Lung (tissue), 12 donors: ENCODE results near the gene TCEA3. TPM values are rescaled to one million over a fixed set of nuclear protein-coding genes. Genes with fewer than 3 reads are reported as not detected.

Source experiments
- ATAC-seq: fragments of 200-7000 bp; cut with Tn5 transposase; one replicate; pipeline ENCODE4 v1.9.1; 2020; ENCODE audit warnings: moderate number of reproducible peaks; ENCODE audit not compliant: insufficient read depth, low FRiP score
- DNase-seq, 3 donors: peaks; one replicate each; pipeline ENCODE4 v3.0.0-alpha.2; 2013 to 2017
- H3K27ac ChIP-seq, 2 donors: one replicate each; pipeline ENCODE4 v1.5.1; 2013; ENCODE audit warnings: mild to moderate bottlenecking in 2 of 2, moderate library complexity in 2 of 2, control low read depth in 1 of 2, inconsistent platforms in 1 of 2, low read depth in 1 of 2, low read length in 1 of 2
- H3K27me3 ChIP-seq, 3 donors: one replicate each; pipeline ENCODE4 v1.5.1; 2013; ENCODE audit warnings: low read length in 2 of 3; ENCODE audit not compliant: control insufficient read depth in 3 of 3, insufficient read depth in 3 of 3
- H3K36me3 ChIP-seq, 4 donors: one replicate each; pipeline ENCODE4 v1.5.1; 2013; ENCODE audit warnings: low read length in 4 of 4, mild to moderate bottlenecking in 1 of 4, moderate library complexity in 1 of 4; ENCODE audit not compliant: control insufficient read depth in 4 of 4, insufficient read depth in 4 of 4
- H3K4me1 ChIP-seq, 5 donors: one replicate each; pipeline ENCODE4 v1.5.1; 2013; ENCODE audit warnings: low read length in 5 of 5, mild to moderate bottlenecking in 2 of 5, moderate library complexity in 1 of 5; ENCODE audit not compliant: control insufficient read depth in 5 of 5, insufficient read depth in 5 of 5
- H3K4me3 ChIP-seq: one replicate; pipeline ENCODE4 v1.5.1; 2013; ENCODE audit warnings: mild to moderate bottlenecking, control low read depth, moderate library complexity
- H3K9ac ChIP-seq, 2 donors: one replicate each; pipeline ENCODE4 v1.5.1; 2013; ENCODE audit warnings: low read length in 2 of 2, control low read depth in 1 of 2; ENCODE audit not compliant: insufficient read depth in 1 of 2
- H3K9me3 ChIP-seq, 4 donors: one replicate each; pipeline ENCODE4 v1.5.1; 2013; ENCODE audit warnings: low read length in 3 of 4, mild to moderate bottlenecking in 1 of 4, moderate library complexity in 1 of 4; ENCODE audit not compliant: control insufficient read depth in 4 of 4, insufficient read depth in 3 of 4
- WGBS, 2 donors: extraction: QIAGEN DNeasy Blood & Tissue Kit; methylation state at CpG; one replicate each; pipeline ENCODE4 v1.1.7; 2013; 5-methylcytosine and 5-hydroxymethylcytosine counted together
- polyA plus RNA-seq, 2 donors: library from polyadenylated mRNA; stranded (reverse); fragments of 200-250 nt; gene quantifications; one replicate each; pipeline ENCODE4 v1.2.1, GENCODE V29; 2013
- total RNA-seq, 2 donors: library from RNA; depleted of rRNA in 1 of 2; stranded (reverse); fragments of >200 nt in 1 of 2; gene quantifications; one replicate each; pipeline ENCODE4 v1.2.1, GENCODE V29; 2014 to 2021
- TF ChIP-seq, protein P1 (sequence below): IDR thresholded peaks from 2 replicates; pipeline ENCODE4 v1.5.1; 2012; ENCODE audit warnings: mild to moderate bottlenecking; ENCODE audit errors: control extremely low read depth, extremely low read depth
- donor health status: control.
- donor health status: control.
- donor health status: Bipolar disorder and iron deficiency.
- donor health status: healthy.
- donor health status: DM: yes; HTN: yes; CAD: no.

The TCEA3 gene
- total and polyA plus RNA-seq, 4 donors: 10.3 to 37.5 (median 29.9) TPM

DNA sequence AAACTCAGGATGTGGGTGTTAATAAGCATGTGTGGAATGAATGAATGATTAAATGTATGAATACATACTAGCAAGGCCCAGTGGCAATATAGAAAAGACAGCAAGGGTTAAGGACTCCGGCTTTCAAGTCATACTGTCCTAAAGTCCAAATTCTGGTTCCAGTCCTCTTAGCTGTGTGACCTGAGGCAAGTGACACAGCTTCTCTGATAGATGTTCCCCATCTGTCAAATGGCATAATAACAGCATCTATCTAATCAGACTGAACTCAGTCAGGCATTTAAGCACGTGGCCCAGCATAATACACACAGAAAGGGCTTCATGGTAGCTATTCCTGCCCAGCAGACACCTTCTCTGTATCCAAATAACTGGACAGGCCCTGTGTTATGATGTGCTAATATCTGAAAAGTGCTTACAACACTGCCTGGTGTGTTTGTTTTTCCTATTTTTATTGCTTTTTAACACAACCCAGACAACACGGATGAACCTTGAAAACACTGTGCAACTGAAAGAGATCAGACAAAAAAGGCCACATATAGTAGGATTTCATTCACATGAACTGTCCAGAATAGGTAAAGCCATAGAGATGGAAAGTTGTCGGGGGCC is 47.0 kb upstream of the TCEA3 start:
- H3K36me3 ChIP-seq: peaks cover 0 to 2% (median 0%) of the 10 kb centered on the region in 4 donors
- no peaks in the 10 kb centered on the region for H3K9me3 ChIP-seq
- DNase-seq (no peak), ATAC-seq (no peak)
- H3K4me3 ChIP-seq: no peak overlapping the region
- TF ChIP-seq, protein P1, sequence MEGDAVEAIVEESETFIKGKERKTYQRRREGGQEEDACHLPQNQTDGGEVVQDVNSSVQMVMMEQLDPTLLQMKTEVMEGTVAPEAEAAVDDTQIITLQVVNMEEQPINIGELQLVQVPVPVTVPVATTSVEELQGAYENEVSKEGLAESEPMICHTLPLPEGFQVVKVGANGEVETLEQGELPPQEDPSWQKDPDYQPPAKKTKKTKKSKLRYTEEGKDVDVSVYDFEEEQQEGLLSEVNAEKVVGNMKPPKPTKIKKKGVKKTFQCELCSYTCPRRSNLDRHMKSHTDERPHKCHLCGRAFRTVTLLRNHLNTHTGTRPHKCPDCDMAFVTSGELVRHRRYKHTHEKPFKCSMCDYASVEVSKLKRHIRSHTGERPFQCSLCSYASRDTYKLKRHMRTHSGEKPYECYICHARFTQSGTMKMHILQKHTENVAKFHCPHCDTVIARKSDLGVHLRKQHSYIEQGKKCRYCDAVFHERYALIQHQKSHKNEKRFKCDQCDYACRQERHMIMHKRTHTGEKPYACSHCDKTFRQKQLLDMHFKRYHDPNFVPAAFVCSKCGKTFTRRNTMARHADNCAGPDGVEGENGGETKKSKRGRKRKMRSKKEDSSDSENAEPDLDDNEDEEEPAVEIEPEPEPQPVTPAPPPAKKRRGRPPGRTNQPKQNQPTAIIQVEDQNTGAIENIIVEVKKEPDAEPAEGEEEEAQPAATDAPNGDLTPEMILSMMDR: no peak
- no peak overlapping the region for H3K9ac ChIP-seq
- whole genome bisulfite sequencing, 2 donors: 86% methylated on average over 4 of the region's 4 CpGs
- H3K27ac ChIP-seq: no peak overlapping the region
- peaks cover 0 to 10% (median 9%) of the 10 kb centered on the region in 5 donors for H3K4me1 ChIP-seq
- H3K27me3 ChIP-seq: no peaks in the 10 kb centered on the region

DNA sequence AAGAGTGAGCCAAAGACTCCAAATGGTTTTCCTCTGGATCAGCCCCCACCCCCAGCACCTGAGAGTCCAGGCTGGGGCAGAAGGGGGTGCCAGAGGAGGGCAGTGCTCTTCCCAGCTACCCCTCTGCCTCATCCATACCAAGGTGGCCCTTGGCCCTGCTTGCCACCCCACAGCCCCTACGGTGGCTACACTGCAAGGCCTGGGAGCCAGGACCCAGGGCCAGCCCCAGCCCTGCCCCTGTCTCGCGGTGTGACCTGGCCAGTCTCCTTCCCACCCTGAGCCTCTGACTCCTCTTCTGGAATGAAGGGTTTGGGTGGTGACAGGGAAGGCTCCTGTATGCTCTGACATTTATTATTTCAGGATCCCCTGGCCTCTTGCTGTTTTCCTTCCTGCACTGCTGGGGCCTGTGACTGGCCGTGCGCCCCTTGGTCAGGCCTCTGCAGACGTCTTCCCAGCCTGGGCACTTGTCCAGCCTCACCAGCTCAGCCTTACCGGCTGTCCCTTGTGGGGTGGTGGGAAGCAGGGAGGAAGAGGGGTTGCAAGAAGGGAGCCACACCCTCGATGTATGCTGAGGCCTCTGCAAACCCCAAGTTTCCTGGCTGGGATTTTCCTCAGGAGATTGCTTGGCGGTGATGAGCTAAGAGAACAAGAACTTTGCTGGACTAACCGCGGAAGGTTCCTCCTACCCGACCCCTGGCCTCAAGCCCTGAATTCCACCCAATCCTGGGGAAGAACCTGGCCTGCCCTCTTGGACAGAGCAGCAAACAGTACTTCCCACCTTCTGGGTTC is 45.9 kb upstream of the TCEA3 start:
- peak in 2 of 3 donors; percentile 13 to 27 for DNase-seq
- Histone ChIP-seq H3K27me3 (no peaks in the 10 kb centered on the region), H3K4me3 (no peak overlapping the region), H3K27ac (peak overlapping the region; percentile 30 to 34), H3K36me3 (peaks cover 0 to 2% (median 0%) of the 10 kb centered on the region in 4 donors), H3K9ac (no peak overlapping the region), H3K9me3 (no peaks in the 10 kb centered on the region), H3K4me1 (peaks cover 0 to 12% (median 10%) of the 10 kb centered on the region in 5 donors)
- TF ChIP-seq, protein P1: no peak
- 68 to 74% methylated on average over 12 of the region's 12 CpGs for WGBS, 2 donors
- no peak for ATAC-seq

DNA sequence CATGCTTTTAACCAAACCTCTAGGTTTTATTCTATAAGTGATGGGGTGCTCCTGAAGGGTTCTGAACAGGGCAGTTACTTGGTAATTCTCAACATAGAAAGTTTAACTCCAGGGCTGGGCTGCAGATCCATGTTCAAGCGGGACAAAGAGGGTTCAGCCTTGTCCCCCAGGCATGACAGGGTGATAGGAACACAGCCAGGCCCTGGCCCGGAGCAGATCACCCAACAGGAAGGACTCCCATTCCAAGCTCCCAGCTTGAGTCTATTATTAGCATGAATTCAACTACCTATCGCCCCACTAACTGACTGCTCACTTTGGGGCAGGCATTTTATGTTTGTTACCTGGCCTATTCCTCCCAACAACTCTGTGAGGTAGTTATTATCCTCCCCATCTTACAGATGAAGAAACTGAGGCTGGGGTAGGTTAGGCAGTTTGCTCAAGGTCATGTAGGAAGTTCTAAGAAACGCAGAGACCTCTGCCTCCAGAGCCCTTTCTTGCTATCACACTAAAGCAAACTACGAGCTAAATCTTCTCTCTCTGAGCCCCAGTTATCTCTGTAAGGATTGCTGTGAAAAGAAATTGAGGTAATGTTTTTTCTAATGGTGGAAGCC is 44.9 kb upstream of the TCEA3 start:
- Histone ChIP-seq H3K4me3 (no peak overlapping the region), H3K9ac (no peak overlapping the region), H3K4me1 (peaks cover 0 to 12% (median 10%) of the 10 kb centered on the region in 5 donors), H3K27ac (no peak overlapping the region), H3K36me3 (peaks cover 0 to 2% (median 0%) of the 10 kb centered on the region in 4 donors), H3K9me3 (no peaks in the 10 kb centered on the region), H3K27me3 (no peaks in the 10 kb centered on the region)
- TF ChIP-seq, protein P1: no peak
- DNase-seq: no peak
- ATAC-seq: no peak
- whole genome bisulfite sequencing, 2 donors: 67 to 81% methylated on average over 5 of the region's 5 CpGs
